ENCODE results near the gene RPS6KA2. TPM values are rescaled to one million over a fixed set of nuclear protein-coding genes. Genes with fewer than 3 reads are reported as not detected.

Gene RPS6KA2
- total RNA-seq, 1 experiment from 2014 or later = 43.7 TPM

- DNase-seq (ENCODE audit: low read depth) = no peak
These were observed 29.4 kb upstream of the RPS6KA2 start for GRCh38 chr6:166656230-166657151.

GRCh38 chr6:166655713-166656229, 28.7 kb upstream of the RPS6KA2 start:
- DNase-seq (ENCODE audit: low read depth) = no peak

GRCh38 chr6:166655251-166655650, 28.2 kb upstream of the RPS6KA2 start:
- no peak for DNase-seq (ENCODE audit: low read depth)

GRCh38 chr6:166654573-166654972, 27.5 kb upstream of the RPS6KA2 start:
- no peak for DNase-seq (ENCODE audit: low read depth)

GRCh38 chr6:166653639-166653941, 26.5 kb upstream of the RPS6KA2 start:
- no peak for DNase-seq (ENCODE audit: low read depth)

GRCh38 chr6:166650824-166651807, 24.1 kb upstream of the RPS6KA2 start:
- no peak for DNase-seq (ENCODE audit: low read depth)

GRCh38 chr6:166650047-166650446, 23.0 kb upstream of the RPS6KA2 start:
- no peak for DNase-seq (ENCODE audit: low read depth)

- no peak for DNase-seq (ENCODE audit: low read depth)
These were observed 21.8 kb upstream of the RPS6KA2 start for GRCh38 chr6:166648846-166649245.

GRCh38 chr6:166647896-166648295, 20.8 kb upstream of the RPS6KA2 start:
- DNase-seq (ENCODE audit: low read depth) = no peak

GRCh38 chr6:166646716-166647115, 19.7 kb upstream of the RPS6KA2 start:
- no peak for DNase-seq (ENCODE audit: low read depth)

GRCh38 chr6:166645896-166646295, 18.8 kb upstream of the RPS6KA2 start:
- no peak for DNase-seq (ENCODE audit: low read depth)

- DNase-seq (ENCODE audit: low read depth) = no peak
These were observed 17.6 kb upstream of the RPS6KA2 start for GRCh38 chr6:166644681-166645080.

- DNase-seq (ENCODE audit: low read depth) = no peak
These were observed 17.0 kb upstream of the RPS6KA2 start for GRCh38 chr6:166643891-166644590.

GRCh38 chr6:166642646-166643045, 15.6 kb upstream of the RPS6KA2 start:
- DNase-seq (ENCODE audit: low read depth) = no peak

- no peak for DNase-seq (ENCODE audit: low read depth)
These were observed 13.4 kb upstream of the RPS6KA2 start for GRCh38 chr6:166640342-166641043.

GRCh38 chr6:166639921-166640320, 12.9 kb upstream of the RPS6KA2 start:
- DNase-seq (ENCODE audit: low read depth) = no peak

- DNase-seq (ENCODE audit: low read depth) = no peak
These were observed 11.5 kb upstream of the RPS6KA2 start for GRCh38 chr6:166638573-166638964.

- DNase-seq (ENCODE audit: low read depth) = no peak
These were observed 10.9 kb upstream of the RPS6KA2 start for GRCh38 chr6:166637812-166638572.

- DNase-seq (ENCODE audit: low read depth) = no peak
These were observed 9.9 kb upstream of the RPS6KA2 start for GRCh38 chr6:166636934-166637333.
